Measurements from ENCODE around the gene SERINC1. TPM values are rescaled to one million over a fixed set of nuclear protein-coding genes. Genes with fewer than 3 reads are reported as not detected.

The SERINC1 gene
- total and polyA plus RNA-seq, 2 donors (not counting 1 experiment from before 2014, with no cell fraction given) = 306 to 363 TPM

DNA sequence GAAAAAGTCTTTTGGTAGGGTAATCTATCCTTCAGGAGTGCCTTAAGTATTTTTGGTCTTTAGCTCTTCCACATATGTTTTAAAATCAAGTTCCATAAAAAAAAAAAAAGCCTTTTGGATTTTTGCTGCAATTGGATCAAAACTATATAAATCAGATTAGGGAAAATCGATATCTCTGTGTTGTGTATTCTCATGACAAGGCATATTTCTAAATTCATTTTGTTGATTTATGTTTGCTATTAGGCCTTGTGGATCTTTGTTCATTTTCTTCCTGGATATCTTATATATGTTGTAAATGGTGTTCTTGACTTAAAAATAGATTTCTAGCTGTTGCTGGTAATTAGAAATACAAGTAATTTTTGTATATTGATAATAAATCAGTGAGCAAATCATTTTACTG, 63.4 kb downstream of the SERINC1 start:
- DNase-seq (ENCODE audit: low read depth in 2 of 2) = no peak
- Histone ChIP-seq H3K9ac (ENCODE audit: insufficient read depth, low read length) (no peak overlapping the region), H3K36me3 (ENCODE audit: control insufficient read depth, insufficient read depth, low read length) (no peaks in the 10 kb centered on the region), H3K4me1 (ENCODE audit: control insufficient read depth, extremely low read depth, insufficient read depth, low read length) (no peaks in the 10 kb centered on the region), H3K79me2 (ENCODE audit: control insufficient read depth, insufficient read depth, low read length) (peaks cover 34% of the 10 kb centered on the region), H4K20me1 (ENCODE audit: control insufficient read depth, extremely low read depth, insufficient read depth, low read length) (no peaks in the 10 kb centered on the region), H3K4me2 (ENCODE audit: extremely low read depth, insufficient read depth, low read length) (no peak overlapping the region), H3K27me3 (ENCODE audit: control insufficient read depth, insufficient read depth, low read length) (no peaks in the 10 kb centered on the region), H2AFZ (ENCODE audit: low read length) (no peak overlapping the region), H3K27ac (ENCODE audit: insufficient read depth, low read length) (no peak overlapping the region), H3K9me3 (ENCODE audit: control insufficient read depth, insufficient read depth, low read depth, low read length) (no peaks in the 10 kb centered on the region), H3K4me3 (replicated peaks in 1 of 4; ENCODE audit: control extremely low read depth in 1 of 4, insufficient read depth in 1 of 4, low read depth in 3 of 4, low read length in 4 of 4) (no peak overlapping the region)
- no peak for TF ChIP-seq EZH2 (IDR thresholded peaks at IDR 0.05; ENCODE audit: low read length, missing control alignments)
- TF ChIP-seq, protein P1, sequence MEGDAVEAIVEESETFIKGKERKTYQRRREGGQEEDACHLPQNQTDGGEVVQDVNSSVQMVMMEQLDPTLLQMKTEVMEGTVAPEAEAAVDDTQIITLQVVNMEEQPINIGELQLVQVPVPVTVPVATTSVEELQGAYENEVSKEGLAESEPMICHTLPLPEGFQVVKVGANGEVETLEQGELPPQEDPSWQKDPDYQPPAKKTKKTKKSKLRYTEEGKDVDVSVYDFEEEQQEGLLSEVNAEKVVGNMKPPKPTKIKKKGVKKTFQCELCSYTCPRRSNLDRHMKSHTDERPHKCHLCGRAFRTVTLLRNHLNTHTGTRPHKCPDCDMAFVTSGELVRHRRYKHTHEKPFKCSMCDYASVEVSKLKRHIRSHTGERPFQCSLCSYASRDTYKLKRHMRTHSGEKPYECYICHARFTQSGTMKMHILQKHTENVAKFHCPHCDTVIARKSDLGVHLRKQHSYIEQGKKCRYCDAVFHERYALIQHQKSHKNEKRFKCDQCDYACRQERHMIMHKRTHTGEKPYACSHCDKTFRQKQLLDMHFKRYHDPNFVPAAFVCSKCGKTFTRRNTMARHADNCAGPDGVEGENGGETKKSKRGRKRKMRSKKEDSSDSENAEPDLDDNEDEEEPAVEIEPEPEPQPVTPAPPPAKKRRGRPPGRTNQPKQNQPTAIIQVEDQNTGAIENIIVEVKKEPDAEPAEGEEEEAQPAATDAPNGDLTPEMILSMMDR (conservative IDR thresholded peaks at IDR 0.05 in 1 of 2, IDR thresholded peaks at IDR 0.05 in 1 of 2; ENCODE audit: low read depth in 1 of 2, low read length in 2 of 2) = no peak

DNA sequence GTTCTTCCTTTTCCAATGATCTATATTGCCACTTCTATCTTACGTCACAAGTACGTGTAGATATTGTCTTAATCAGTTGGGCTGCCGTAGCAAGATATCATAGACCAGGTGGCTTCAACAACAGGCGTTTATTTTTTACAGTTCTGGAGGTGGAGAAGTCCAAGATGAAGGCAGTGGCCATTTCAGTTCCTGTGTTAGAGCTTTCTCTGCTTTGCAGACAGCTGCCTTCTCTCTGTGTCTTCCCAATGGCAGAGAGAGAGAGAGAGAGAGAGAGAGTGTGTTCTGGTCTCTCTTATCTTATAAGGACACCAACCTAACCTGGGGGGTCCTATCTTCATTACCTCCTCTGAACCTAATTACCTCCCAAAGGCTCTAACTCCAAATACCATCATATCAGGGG, 63.9 kb downstream of the SERINC1 start:
- H3K9me3 ChIP-seq (ENCODE audit: control insufficient read depth, insufficient read depth, low read depth, low read length) = no peaks in the 10 kb centered on the region
- no peaks in the 10 kb centered on the region for H3K27me3 ChIP-seq (ENCODE audit: control insufficient read depth, insufficient read depth, low read length)
- no peaks in the 10 kb centered on the region for H3K36me3 ChIP-seq (ENCODE audit: control insufficient read depth, insufficient read depth, low read length)
- DNase-seq (ENCODE audit: low read depth in 2 of 2) = no peak
- TF ChIP-seq, protein P1 (conservative IDR thresholded peaks at IDR 0.05 in 1 of 2, IDR thresholded peaks at IDR 0.05 in 1 of 2; ENCODE audit: low read depth in 1 of 2, low read length in 2 of 2) = no peak
- no peak for TF ChIP-seq EZH2 (IDR thresholded peaks at IDR 0.05; ENCODE audit: low read length, missing control alignments)
- H3K4me1 ChIP-seq (ENCODE audit: control insufficient read depth, extremely low read depth, insufficient read depth, low read length) = no peaks in the 10 kb centered on the region
- H3K79me2 ChIP-seq (ENCODE audit: control insufficient read depth, insufficient read depth, low read length) = peaks cover 36% of the 10 kb centered on the region
- H2AFZ ChIP-seq (ENCODE audit: low read length) = no peak overlapping the region
- no peaks in the 10 kb centered on the region for H4K20me1 ChIP-seq (ENCODE audit: control insufficient read depth, extremely low read depth, insufficient read depth, low read length)
- no peak overlapping the region for H3K27ac ChIP-seq (ENCODE audit: insufficient read depth, low read length)
- H3K4me2 ChIP-seq (ENCODE audit: extremely low read depth, insufficient read depth, low read length) = no peak overlapping the region
- H3K9ac ChIP-seq (ENCODE audit: insufficient read depth, low read length) = no peak overlapping the region
- H3K4me3 ChIP-seq (replicated peaks in 1 of 4; ENCODE audit: control extremely low read depth in 1 of 4, insufficient read depth in 1 of 4, low read depth in 3 of 4, low read length in 4 of 4) = no peak overlapping the region

DNA sequence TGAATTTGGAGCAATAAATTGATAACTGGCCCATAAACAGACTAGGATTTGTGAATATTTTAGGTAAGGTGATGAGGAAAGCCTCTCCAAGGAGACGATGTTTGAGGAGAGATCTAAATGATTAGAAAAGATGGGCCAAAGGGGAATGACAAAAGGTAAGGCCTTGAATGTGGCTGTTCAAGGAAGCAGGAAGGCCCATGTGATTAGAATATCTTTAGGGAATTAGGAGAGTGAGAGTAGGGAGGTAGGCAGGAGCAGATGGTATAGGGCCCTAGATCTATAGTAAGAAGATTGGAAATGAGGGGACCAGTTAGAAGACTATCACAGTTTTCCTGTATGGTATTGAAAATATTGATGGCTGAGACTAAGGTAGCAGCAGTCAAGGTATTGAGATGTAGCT, 65.4 kb downstream of the SERINC1 start:
- Histone ChIP-seq H3K27ac (ENCODE audit: insufficient read depth, low read length) (no peak overlapping the region), H2AFZ (ENCODE audit: low read length) (no peak overlapping the region), H3K27me3 (ENCODE audit: control insufficient read depth, insufficient read depth, low read length) (no peaks in the 10 kb centered on the region), H4K20me1 (ENCODE audit: control insufficient read depth, extremely low read depth, insufficient read depth, low read length) (no peaks in the 10 kb centered on the region), H3K4me2 (ENCODE audit: extremely low read depth, insufficient read depth, low read length) (no peak overlapping the region), H3K9me3 (ENCODE audit: control insufficient read depth, insufficient read depth, low read depth, low read length) (no peaks in the 10 kb centered on the region), H3K9ac (ENCODE audit: insufficient read depth, low read length) (no peak overlapping the region), H3K4me3 (replicated peaks in 1 of 4; ENCODE audit: control extremely low read depth in 1 of 4, insufficient read depth in 1 of 4, low read depth in 3 of 4, low read length in 4 of 4) (no peak overlapping the region), H3K4me1 (ENCODE audit: control insufficient read depth, extremely low read depth, insufficient read depth, low read length) (peaks cover 1% of the 10 kb centered on the region), H3K79me2 (ENCODE audit: control insufficient read depth, insufficient read depth, low read length) (peaks cover 46% of the 10 kb centered on the region), H3K36me3 (ENCODE audit: control insufficient read depth, insufficient read depth, low read length) (no peaks in the 10 kb centered on the region)
- no peak for DNase-seq (ENCODE audit: low read depth in 2 of 2)
- no peak for TF ChIP-seq EZH2 (IDR thresholded peaks at IDR 0.05; ENCODE audit: low read length, missing control alignments)
- TF ChIP-seq, protein P1 (conservative IDR thresholded peaks at IDR 0.05 in 1 of 2, IDR thresholded peaks at IDR 0.05 in 1 of 2; ENCODE audit: low read depth in 1 of 2, low read length in 2 of 2) = no peak
